ENCODE data around the gene IL4R.
"Not testable (repeated sequence)": the region's sequence is repeated elsewhere in the genome, so short reads cannot be mapped to it uniquely, and the experiment has no call there.

Gene IL4R

DNA sequence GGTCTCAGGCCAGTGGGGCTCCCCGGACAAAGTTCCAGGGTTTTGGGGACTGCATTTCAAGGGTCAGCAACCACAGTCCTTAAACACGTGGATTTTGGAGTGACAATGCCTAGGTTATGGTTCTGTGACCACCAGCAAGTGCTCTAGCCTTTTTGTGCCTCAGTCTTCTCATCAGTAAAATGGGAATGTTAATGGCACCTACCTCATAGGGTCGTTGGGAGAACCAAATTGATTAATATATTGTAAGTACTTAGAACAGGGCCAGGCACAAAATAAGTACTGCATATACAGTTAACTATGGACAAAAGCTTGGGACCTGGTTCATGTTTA lies 13.8 kb downstream of the IL4R start:
- DNase-seq (ENCODE audit: low read depth in 4 of 4, low spot score in 1 of 4), result no peak

GRCh38 chr16:27328937-27329336 lies 15.2 kb downstream of the IL4R start:
- no peak for DNase-seq (ENCODE audit: low read depth in 4 of 4, low spot score in 1 of 4)

DNA sequence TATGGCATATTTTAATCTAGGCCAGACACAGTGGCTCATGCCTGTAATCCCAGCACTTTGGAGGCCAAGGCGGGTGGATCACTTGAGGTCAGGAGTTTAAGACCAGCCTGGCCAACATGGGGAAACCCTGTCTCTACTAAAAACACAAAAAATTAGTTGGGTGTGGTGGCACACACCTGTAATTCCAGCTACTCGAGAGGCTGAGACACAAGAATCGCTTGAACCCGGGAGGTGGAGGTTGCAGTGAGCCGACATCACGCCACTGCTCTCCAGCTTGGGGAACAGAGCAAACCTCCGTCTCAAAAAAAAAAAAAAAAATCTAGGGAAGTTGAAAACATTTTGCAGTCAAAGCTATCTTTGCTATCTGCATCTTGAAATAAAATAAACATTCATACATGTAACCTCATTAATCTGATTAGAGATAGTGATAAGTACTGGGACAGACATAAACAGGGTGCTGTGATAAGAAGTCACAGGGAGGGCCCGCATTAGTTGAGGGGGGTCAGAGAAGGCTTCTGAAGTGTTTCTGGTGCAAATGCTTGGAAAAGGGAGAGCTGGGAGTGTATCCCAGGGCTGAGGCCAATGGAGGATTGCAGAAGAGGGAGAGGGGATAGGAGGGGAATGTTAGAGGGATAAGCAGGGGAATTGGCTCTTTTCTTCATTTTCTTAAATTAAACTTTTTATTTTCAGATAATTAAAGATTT lies 15.8 kb downstream of the IL4R start:
- DNase-seq (ENCODE audit: low read depth in 4 of 4, low spot score in 1 of 4), result not testable (repeated sequence)

DNA sequence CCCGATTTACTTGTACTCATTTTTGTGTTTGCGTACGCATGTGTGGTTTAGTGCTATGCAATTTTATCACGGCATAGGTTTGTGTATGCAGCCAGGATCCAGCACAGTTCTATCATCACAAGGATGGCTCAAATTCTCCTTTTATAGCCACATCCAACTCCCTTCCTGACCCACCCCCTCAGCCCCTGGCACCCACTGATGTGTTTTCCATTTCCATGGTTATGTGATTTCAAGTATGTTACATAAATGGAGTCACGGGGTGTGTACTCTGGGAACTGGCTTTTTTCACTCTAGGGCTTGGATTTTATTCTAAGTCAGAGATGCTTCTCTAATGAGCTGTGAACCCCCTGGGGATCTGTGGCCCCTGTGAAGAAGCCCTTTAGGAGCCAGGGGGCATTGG lies 16.8 kb downstream of the IL4R start:
- no peak for DNase-seq (ENCODE audit: low read depth in 4 of 4, low spot score in 1 of 4)

- no peak for DNase-seq (ENCODE audit: low read depth in 4 of 4, low spot score in 1 of 4)
Observed at GRCh38 chr16:27332105-27332504, 18.3 kb downstream of the IL4R start.

- no peak for DNase-seq (ENCODE audit: low read depth in 4 of 4, low spot score in 1 of 4)
Observed at GRCh38 chr16:27333104-27333503, 19.3 kb downstream of the IL4R start.

- no peak for DNase-seq (ENCODE audit: low read depth in 4 of 4, low spot score in 1 of 4)
Observed at GRCh38 chr16:27333549-27333948, 19.8 kb downstream of the IL4R start.

DNA sequence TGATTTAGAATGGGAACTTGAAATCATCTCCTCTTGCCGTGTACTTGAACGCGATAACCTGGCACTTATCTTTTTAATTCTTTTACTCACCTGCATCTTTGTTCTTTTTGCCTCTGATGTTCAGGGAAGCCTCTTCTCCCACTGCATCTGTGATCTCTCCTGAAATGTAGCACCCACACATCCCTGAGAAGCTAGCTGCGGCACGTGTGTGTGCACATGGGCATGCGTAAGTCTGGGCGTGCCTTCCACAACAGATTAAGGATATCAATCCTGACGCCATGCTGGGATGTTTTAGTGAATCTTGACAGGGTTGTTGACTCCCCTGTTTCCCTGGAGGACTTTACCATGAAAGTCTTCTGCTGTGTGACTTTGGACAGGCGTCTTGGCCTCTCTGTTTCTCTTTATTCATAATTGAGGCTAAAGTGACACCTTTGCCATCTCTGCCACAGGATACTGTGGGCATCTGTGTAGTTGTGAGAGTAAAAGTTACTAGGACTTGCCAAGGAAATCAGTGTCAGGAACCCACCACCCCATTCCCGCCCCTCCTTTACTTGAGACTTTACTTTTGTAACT lies 20.5 kb downstream of the IL4R start:
- DNase-seq (ENCODE audit: low read depth in 4 of 4, low spot score in 1 of 4), result no peak

GRCh38 chr16:27334838-27335237 lies 21.1 kb downstream of the IL4R start:
- no peak for DNase-seq (ENCODE audit: low read depth in 4 of 4, low spot score in 1 of 4)

DNA sequence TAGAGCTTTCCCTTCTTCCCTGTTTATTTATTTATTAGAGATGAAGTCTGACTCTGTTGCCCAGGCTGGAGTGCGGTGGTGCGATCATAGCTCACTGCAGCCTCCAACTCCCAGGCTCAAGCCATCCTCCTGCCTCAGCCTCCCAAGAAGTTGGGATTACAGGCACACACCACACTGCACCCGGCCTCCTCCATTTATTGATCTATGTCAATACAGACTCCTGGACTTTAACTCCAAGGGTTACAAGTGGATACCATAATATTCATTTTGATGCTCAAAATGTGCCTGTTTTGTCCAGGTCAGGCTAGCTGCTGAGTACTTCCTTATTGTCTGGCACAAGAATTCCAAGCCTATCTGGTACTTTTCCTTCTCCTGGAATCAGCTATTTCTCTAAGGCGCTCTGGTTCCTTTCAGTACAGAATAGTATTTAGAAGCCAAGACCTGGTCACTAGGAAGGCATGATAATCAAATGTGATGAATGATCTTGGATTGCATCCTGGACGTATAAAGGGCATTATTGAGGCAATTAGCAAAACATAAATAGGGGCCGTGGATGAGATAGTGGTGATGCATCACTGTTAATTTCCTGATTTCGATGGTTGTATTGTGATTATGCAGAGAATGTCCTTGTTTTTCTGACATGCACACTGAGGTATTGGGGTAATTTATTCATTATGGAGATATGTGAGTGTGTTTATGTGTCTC lies 21.7 kb downstream of the IL4R start:
- no peak for DNase-seq (ENCODE audit: low read depth in 4 of 4, low spot score in 1 of 4)

- DNase-seq (ENCODE audit: low read depth in 4 of 4, low spot score in 1 of 4), result no peak
Observed at GRCh38 chr16:27337024-27337423, 23.2 kb downstream of the IL4R start.

DNA sequence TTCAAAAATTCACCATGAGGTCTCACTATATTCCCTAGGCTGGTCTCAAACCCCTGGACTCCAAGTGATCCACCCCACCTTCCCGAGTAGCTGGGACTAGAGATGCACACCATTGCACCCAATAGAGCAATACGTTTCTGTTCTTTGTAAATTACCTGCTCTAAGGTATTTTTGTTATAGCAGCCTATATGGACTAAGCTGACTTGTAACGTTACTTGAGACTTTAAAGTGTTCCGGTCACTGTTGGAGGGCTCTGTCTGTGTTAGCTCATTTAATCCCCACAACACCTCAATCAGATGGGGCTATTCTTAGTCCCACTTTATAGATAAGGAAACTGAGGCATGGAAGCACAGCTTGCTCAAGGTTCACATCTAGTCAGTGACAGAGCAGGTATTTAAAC lies 25.4 kb downstream of the IL4R start:
- no peak for DNase-seq (ENCODE audit: low read depth in 4 of 4, low spot score in 1 of 4)

- DNase-seq (ENCODE audit: low read depth in 4 of 4, low spot score in 1 of 4), result no peak
Observed at GRCh38 chr16:27340654-27341053, 26.9 kb downstream of the IL4R start.

- no peak for DNase-seq (ENCODE audit: low read depth in 4 of 4, low spot score in 1 of 4)
Observed at GRCh38 chr16:27341549-27341948, 27.8 kb downstream of the IL4R start.

- DNase-seq (ENCODE audit: low read depth in 4 of 4, low spot score in 1 of 4), result no peak
Observed at GRCh38 chr16:27341971-27342370, 28.2 kb downstream of the IL4R start.

DNA sequence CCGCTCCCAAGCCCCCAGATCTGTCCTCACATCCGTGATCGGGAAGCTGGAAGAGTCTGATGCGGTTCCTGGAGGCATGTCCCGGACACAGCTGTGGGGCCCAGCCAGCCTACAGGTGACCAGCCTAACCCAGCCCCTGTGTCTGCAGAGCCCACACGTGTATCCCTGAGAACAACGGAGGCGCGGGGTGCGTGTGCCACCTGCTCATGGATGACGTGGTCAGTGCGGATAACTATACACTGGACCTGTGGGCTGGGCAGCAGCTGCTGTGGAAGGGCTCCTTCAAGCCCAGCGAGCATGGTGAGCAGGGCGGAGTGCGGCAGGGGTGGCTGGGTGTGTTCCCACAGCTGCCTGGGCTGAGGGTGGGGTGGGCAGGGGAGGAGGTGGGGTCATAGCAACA lies 30.9 kb downstream of the IL4R start:
- DNase-seq (ENCODE audit: low read depth in 4 of 4, low spot score in 1 of 4), result no peak

DNA sequence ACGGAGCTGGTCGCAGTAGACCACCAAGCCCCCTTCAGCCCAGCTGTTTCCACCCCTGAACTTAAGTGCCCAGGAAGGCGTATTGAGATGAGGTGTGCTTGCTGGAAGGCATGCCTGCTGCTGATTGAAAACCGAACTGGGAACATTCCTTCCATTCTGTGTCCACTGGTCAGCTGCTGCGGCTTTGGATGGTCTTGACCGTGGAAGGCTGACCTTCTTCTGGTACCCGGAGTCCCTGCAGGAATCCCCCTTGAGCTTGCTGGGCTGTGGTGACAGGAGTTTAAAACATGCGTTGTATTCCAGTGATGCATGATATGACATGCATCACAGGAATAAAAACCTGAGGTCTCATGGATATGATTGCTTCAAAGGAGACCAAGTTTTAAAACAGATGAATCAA lies 31.4 kb downstream of the IL4R start:
- DNase-seq (ENCODE audit: low read depth in 4 of 4, low spot score in 1 of 4), result no peak

- no peak for DNase-seq (ENCODE audit: low read depth in 4 of 4, low spot score in 1 of 4)
Observed at GRCh38 chr16:27346819-27347218, 33.0 kb downstream of the IL4R start.

- no peak for DNase-seq (ENCODE audit: low read depth in 4 of 4, low spot score in 1 of 4)
Observed at GRCh38 chr16:27347930-27348685, 34.3 kb downstream of the IL4R start.

DNA sequence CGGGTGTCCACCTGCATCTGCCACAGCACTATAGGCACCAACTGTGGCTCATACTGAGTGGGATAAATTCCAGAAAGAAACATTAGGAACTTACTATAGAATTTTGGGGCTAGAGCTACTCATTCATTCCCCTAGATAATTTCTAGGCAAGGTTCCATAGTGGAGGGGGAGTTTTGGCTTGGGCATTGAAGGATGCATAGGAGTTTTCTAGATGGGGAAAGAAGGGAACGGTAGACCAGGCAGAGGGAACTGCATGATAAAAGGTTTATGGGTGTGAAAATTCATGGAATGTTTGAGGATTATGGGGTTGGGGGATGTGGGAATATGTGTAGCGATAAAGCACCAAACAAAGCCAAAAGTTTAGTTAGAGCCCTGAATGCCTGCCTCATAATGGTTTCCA lies 35.5 kb downstream of the IL4R start:
- DNase-seq (ENCODE audit: low read depth in 4 of 4, low spot score in 1 of 4), result no peak

DNA sequence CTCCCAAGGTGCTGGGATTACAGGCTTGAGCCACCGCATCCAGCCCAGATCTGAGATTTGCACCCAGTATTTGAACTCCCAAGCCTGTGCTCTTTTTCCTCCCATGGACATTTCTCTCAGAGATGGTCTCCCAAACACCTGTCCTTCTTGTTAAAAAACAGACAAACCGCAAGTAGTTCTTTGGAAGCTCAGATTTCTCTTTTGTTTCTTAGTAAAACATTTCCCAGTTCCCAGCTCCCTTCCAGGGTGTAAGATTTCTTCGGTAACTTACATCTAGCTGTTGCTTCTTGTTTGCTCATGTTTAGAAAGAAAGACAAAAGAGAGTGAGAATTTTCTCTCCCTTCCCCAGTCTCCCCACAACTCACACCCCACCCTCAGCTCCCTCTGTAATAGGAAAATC lies 36.2 kb downstream of the IL4R start:
- no peak for DNase-seq (ENCODE audit: low read depth in 4 of 4, low spot score in 1 of 4)

- no peak for DNase-seq (ENCODE audit: low read depth in 4 of 4, low spot score in 1 of 4)
Observed at GRCh38 chr16:27351989-27352388, 38.2 kb downstream of the IL4R start.

All from stimulated activated CD4-positive, alpha-beta T cell treated with anti-CD3 and anti-CD28 coated beads, Interleukin-1b, Interleukin-23, amount 100 ng/mL, for 24 hours (primary cell).